ENCODE results near the gene ATXN10. TPM values are rescaled to one million over a fixed set of nuclear protein-coding genes. Genes with fewer than 3 reads are reported as not detected.

Gene ATXN10
- total and polyA plus RNA-seq, 2 donors (not counting 1 experiment from before 2014, with no cell fraction given), result 52.3 to 95.5 TPM

DNA sequence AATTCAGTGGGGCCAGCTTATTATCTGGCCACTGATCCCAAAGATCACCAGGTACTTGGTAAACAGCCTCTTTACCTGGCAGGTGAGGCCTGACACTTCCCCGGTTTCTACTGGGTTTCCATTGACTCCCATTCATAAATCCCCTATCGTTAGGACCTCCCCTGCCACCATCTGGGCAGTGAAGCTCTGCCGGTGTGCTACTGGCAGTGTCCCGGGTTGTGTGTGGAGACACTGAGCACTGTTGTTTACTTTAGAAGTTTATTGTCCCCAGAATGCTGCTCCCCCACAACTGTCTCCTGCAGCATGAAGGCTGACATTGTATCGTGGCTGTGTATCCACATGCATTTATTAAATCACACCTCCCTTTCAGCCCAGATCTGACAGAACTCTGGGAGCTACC is 162.6 kb downstream of the ATXN10 start:
- 100% methylated on average over 4 of the region's 5 CpGs for WGBS (ENCODE audit: insufficient coverage)
- H3K79me2 ChIP-seq (ENCODE audit: control insufficient read depth, insufficient read depth, low read length), result no peaks in the 10 kb centered on the region
- H3K27ac ChIP-seq (ENCODE audit: low read length in 2 of 2), result no peak overlapping the region
- H4K20me1 ChIP-seq (ENCODE audit: control insufficient read depth, insufficient read depth, low read length, poor library complexity, severe bottlenecking), result no peaks in the 10 kb centered on the region
- Mint-ChIP-seq H3K9me3 (ENCODE audit: insufficient read depth) (no peaks in the 10 kb centered on the region), H3K27me3 (no peaks in the 10 kb centered on the region), H3K4me3 (no peak overlapping the region), H3K27ac (peak overlapping the region; percentile 16), H3K4me1 (peaks cover 10% of the 10 kb centered on the region)
- no peak overlapping the region for H3K4me3 ChIP-seq (ENCODE audit: control extremely low read depth in 1 of 5, extremely low read depth in 1 of 5, insufficient read depth in 1 of 5, low read depth in 2 of 5, low read length in 4 of 5)
- no peak for TF ChIP-seq EZH2 (IDR thresholded peaks at IDR 0.05; ENCODE audit: borderline replicate concordance, insufficient read depth, low read depth, low read length, poor library complexity, severe bottlenecking)
- TF ChIP-seq, protein P1, sequence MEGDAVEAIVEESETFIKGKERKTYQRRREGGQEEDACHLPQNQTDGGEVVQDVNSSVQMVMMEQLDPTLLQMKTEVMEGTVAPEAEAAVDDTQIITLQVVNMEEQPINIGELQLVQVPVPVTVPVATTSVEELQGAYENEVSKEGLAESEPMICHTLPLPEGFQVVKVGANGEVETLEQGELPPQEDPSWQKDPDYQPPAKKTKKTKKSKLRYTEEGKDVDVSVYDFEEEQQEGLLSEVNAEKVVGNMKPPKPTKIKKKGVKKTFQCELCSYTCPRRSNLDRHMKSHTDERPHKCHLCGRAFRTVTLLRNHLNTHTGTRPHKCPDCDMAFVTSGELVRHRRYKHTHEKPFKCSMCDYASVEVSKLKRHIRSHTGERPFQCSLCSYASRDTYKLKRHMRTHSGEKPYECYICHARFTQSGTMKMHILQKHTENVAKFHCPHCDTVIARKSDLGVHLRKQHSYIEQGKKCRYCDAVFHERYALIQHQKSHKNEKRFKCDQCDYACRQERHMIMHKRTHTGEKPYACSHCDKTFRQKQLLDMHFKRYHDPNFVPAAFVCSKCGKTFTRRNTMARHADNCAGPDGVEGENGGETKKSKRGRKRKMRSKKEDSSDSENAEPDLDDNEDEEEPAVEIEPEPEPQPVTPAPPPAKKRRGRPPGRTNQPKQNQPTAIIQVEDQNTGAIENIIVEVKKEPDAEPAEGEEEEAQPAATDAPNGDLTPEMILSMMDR (IDR thresholded peaks at IDR 0.05), result no peak
- H3K27me3 ChIP-seq (replicated peaks in 1 of 4; ENCODE audit: control extremely low read depth in 1 of 4, control insufficient read depth in 3 of 4, insufficient read depth in 4 of 4, low read length in 3 of 4), result no peaks in the 10 kb centered on the region
- POLR2A ChIA-PET, result no interaction called here
- no peaks in the 10 kb centered on the region for H3K9me3 ChIP-seq (ENCODE audit: control extremely low read depth in 1 of 3, control insufficient read depth in 2 of 3, insufficient read depth in 1 of 3, low read length in 2 of 3)
- ATAC-seq (ENCODE audit: low read depth) (no peak), DNase-seq (no peak)
- no peaks in the 10 kb centered on the region for H3K4me1 ChIP-seq (ENCODE audit: control insufficient read depth in 2 of 2, insufficient read depth in 2 of 2, low read length in 2 of 2)
- CTCF ChIA-PET, result interaction anchor here (0.9 to 1.1 kb wide), 2 partner anchors 177 to 187 kb away, joined by 3 read pairs; no protein-coding TSS in a partner anchor
- peaks cover 0 to 10% of the 10 kb centered on the region in 2 experiments for H3K36me3 ChIP-seq (replicated peaks in 1 of 2; ENCODE audit: control extremely low read depth in 1 of 2, control insufficient read depth in 1 of 2, extremely low read depth in 1 of 2, insufficient read depth in 2 of 2, low read length in 1 of 2)
- no peak overlapping the region for H3K9ac ChIP-seq (ENCODE audit: low read length)
- intact Hi-C loops (cut with micrococcal nuclease), result no loop called here
- no peak overlapping the region for H2AFZ ChIP-seq (ENCODE audit: insufficient read depth, low read depth, low read length, poor library complexity, severe bottlenecking)
- no peak overlapping the region for H3K4me2 ChIP-seq (replicated peaks; ENCODE audit: low read depth, low read length, poor library complexity, severe bottlenecking)

DNA sequence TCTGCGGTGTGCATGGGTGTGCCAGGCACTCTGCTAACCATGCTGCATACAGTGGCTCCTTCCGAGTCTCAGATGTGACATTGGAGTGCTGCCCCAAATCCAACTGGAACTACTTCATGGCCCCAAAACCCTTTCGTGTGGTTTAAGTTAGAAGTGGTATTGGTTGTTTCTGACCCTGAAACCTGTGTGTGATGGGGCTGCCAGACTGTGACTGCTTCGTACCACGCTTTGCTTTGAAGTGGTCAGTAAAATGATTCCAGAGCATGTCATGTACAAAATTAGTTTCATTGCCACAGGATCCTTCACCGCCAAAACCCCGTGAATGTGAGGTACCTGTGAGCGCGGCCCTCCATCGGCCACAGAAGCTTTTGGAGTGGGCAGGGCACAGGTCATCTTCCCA is 163.2 kb downstream of the ATXN10 start:
- Histone ChIP-seq H3K27me3 (replicated peaks in 1 of 4; ENCODE audit: control extremely low read depth in 1 of 4, control insufficient read depth in 3 of 4, insufficient read depth in 4 of 4, low read length in 3 of 4) (no peaks in the 10 kb centered on the region), H2AFZ (ENCODE audit: insufficient read depth, low read depth, low read length, poor library complexity, severe bottlenecking) (no peak overlapping the region), H3K4me1 (ENCODE audit: control insufficient read depth in 2 of 2, insufficient read depth in 2 of 2, low read length in 2 of 2) (no peaks in the 10 kb centered on the region), H3K27ac (ENCODE audit: low read length in 2 of 2) (no peak overlapping the region), H3K4me3 (ENCODE audit: control extremely low read depth in 1 of 5, extremely low read depth in 1 of 5, insufficient read depth in 1 of 5, low read depth in 2 of 5, low read length in 4 of 5) (no peak overlapping the region), H3K9ac (ENCODE audit: low read length) (no peak overlapping the region), H3K4me2 (replicated peaks; ENCODE audit: low read depth, low read length, poor library complexity, severe bottlenecking) (no peak overlapping the region), H3K9me3 (ENCODE audit: control extremely low read depth in 1 of 3, control insufficient read depth in 2 of 3, insufficient read depth in 1 of 3, low read length in 2 of 3) (no peaks in the 10 kb centered on the region), H4K20me1 (ENCODE audit: control insufficient read depth, insufficient read depth, low read length, poor library complexity, severe bottlenecking) (no peaks in the 10 kb centered on the region), H3K36me3 (replicated peaks in 1 of 2; ENCODE audit: control extremely low read depth in 1 of 2, control insufficient read depth in 1 of 2, extremely low read depth in 1 of 2, insufficient read depth in 2 of 2, low read length in 1 of 2) (peaks cover 0 to 10% of the 10 kb centered on the region in 2 experiments), H3K79me2 (ENCODE audit: control insufficient read depth, insufficient read depth, low read length) (no peaks in the 10 kb centered on the region)
- H3K4me3 Mint-ChIP-seq, result no peak overlapping the region
- no peak for DNase-seq
- no peak overlapping the region for H3K27ac Mint-ChIP-seq
- WGBS (ENCODE audit: insufficient coverage), result 47% methylated on average over 9 of the region's 10 CpGs
- ChIA-PET CTCF (interaction anchor here (1.1 kb wide), 1 partner anchor 187 kb away, joined by 3 read pairs; no protein-coding TSS in a partner anchor), POLR2A (no interaction called here)
- TF ChIP-seq, protein P1 (IDR thresholded peaks at IDR 0.05), result no peak
- no peak for TF ChIP-seq EZH2 (IDR thresholded peaks at IDR 0.05; ENCODE audit: borderline replicate concordance, insufficient read depth, low read depth, low read length, poor library complexity, severe bottlenecking)
- H3K9me3 Mint-ChIP-seq (ENCODE audit: insufficient read depth), result no peaks in the 10 kb centered on the region
- no peaks in the 10 kb centered on the region for H3K27me3 Mint-ChIP-seq
- no peak for ATAC-seq (ENCODE audit: low read depth)
- intact Hi-C loops (cut with micrococcal nuclease), result no loop called here
- peaks cover 7% of the 10 kb centered on the region for H3K4me1 Mint-ChIP-seq
